Heart left ventricle (tissue), 13 donors: ENCODE data around the gene ADAMTS5.

ENCODE experiments used
- CTCF ChIP-seq, 12 donors: fragments of 200-600 bp; sonication (generic) in 4 of 12; IDR thresholded peaks; one replicate each; pipeline versions ENCODE4 v1.5.0 to v1.8.0; 2018 to 2022; ENCODE audit warnings: antibody characterized with exemption in 12 of 12, mild to moderate bottlenecking in 5 of 12
- POLR2A ChIP-seq, 2 donors: fragments of 450-650 bp; IDR thresholded peaks; one replicate each; pipeline ENCODE4 v1.6.1; 2017; ENCODE audit warnings: antibody characterized with exemption in 2 of 2, mild to moderate bottlenecking in 2 of 2, moderate library complexity in 2 of 2
- donor health status: ischemic (EF 13 %, LVEDD 7.1; RV severe dilation, severe dysfunction).
- donor health status: DM: no; HTN: yes; CAD: no.
- donor health status: DM: no; HTN: no; CAD: no.
- donor health status: ischemic (EF 25% LVEDD 6.9; RV normal size, moderate dysfunction).
- donor health status: ischemic (EF 25% LVEDD 5.7; RV mildly dilated, moderate dysfunction).
- donor health status: ischemic (EF 35%, LVEDD 5.7; RV mildly dilated, moderate dysfunction).
- donor health status: nonischemic (EF 11% LVEDD 7.7; RV severe dilation, severe dysfunction).
- donor health status: DM: yes; HTN: yes; CAD: no.
- donor health status: PGD.
- donor health status: ischemic (EF 29% LVEDD 5.4; RV normal size, mild dysfunction).
- donor health status: nonischemic (EF 23%, LVEDD 6.1; RV moderate dilation, normal function).

- TF ChIP-seq CTCF (IDR thresholded peaks at IDR 0.05) (peak in 4 of 12 donors; percentile 14 to 39 (median 33)), POLR2A (IDR thresholded peaks at IDR 0.05) (no peak)
Measured at GRCh38 chr21:26961698-26962097, 5.2 kb downstream of the ADAMTS5 start.
